ENCODE measurements around the gene KCNJ2. TPM values are rescaled to one million over a fixed set of nuclear protein-coding genes. Genes with fewer than 3 reads are reported as not detected.

KCNJ2 gene
- total and polyA plus RNA-seq, 10 of the 15 experiments (the other 5 are each of a cell fraction or from before 2014, with no cell fraction given), result 1.6 to 10.1 (median 3.2) TPM

DNA sequence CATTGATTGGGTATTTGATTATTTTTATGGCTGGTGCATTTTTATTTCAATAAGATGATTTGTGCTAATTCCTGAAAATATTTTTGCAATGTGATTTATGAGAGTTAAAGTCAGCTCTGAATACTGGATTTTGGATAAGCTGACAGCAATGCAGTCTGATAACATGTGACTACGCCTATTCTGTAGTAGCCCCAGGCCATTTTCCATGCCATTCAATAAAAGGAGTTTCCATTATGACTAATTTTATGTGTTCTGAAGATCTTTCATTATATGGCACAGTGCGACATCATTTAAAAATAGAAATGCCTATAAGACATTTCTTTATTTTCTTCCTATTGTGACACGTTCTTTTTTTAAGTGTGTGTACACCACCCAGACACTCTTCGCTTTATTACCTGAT, 46.3 kb downstream of the KCNJ2 start:
- SMC1A ChIA-PET (ENCODE audit: uncharacterized antibody, unreplicated experiment), result interaction anchor here (0.7 to 3.0 kb wide), 4 partner anchors 13 to 561 kb away, joined by 3 to 11 read pairs (median 4); no protein-coding TSS in a partner anchor
- no TSS peak for BruUV-seq (replicated peaks)
- intact Hi-C loops (cut with micrococcal nuclease; ENCODE audit: unreplicated experiment), result no loop called here

More for the DNA sequence above, 46.3 kb downstream of the KCNJ2 start:
- H3K4me3 ChIP-seq, result no peak overlapping the region
- no peak overlapping the region for H3K4me2 ChIP-seq (ENCODE audit: control insufficient read depth, insufficient read depth)
- ChIA-PET CTCF (interaction anchor here (0.8 to 1.0 kb wide), 2 partner anchors 9 to 615 kb away, joined by 3 read pairs; no protein-coding TSS in a partner anchor), RAD21 (ENCODE audit: unreplicated experiment) (interaction anchor here (1.9 kb wide), 1 partner anchor 84 kb away, joined by 7 read pairs; no protein-coding TSS in a partner anchor), POLR2A (interaction anchor here (0.6 kb wide), 1 partner anchor 8 kb away, joined by 3 read pairs; no protein-coding TSS in a partner anchor)
- H2AFZ ChIP-seq (ENCODE audit: control insufficient read depth, low read depth, low read length), result no peak overlapping the region
- TF ChIP-seq ELK1 (IDR thresholded peaks at IDR 0.05; ENCODE audit: low read depth, low read length) (no peak), ETV6 (conservative IDR thresholded peaks at IDR 0.05 in 1 of 2, IDR thresholded peaks at IDR 0.05 in 1 of 2; ENCODE audit: borderline replicate concordance in 1 of 2, low read depth in 1 of 2) (no peak), BACH1 (IDR thresholded peaks at IDR 0.05; ENCODE audit: borderline replicate concordance) (no peak), HCFC1 (IDR thresholded peaks at IDR 0.05; ENCODE audit: low read length) (no peak), GATAD2B (conservative IDR thresholded peaks at IDR 0.05; ENCODE audit: low read depth) (no peak), PKNOX1 (IDR thresholded peaks at IDR 0.05) (no peak), RAD21 (IDR thresholded peaks at IDR 0.05; ENCODE audit: insufficient read depth, low read depth, low read length) (no peak), TCF7 (IDR thresholded peaks at IDR 0.05; ENCODE audit: borderline replicate concordance) (no peak), YBX1 (IDR thresholded peaks at IDR 0.05) (no peak)
- no peak for DNase-seq (ENCODE audit: low read depth, low spot score)
- no peak for ATAC-seq
- no peak overlapping the region for H3K9ac ChIP-seq (ENCODE audit: control insufficient read depth, insufficient read depth, low read length)
- no peak overlapping the region for H3K27ac ChIP-seq (ENCODE audit: control insufficient read depth, insufficient read depth)
- 47% methylated on average over 4 of the region's 4 CpGs for whole genome bisulfite sequencing (ENCODE audit: insufficient coverage, insufficient replicate concordance, low lambda C conversion rate, missing lambda C conversion rate)
- no peak for FAIRE-seq
- no peaks in the 10 kb centered on the region for H3K9me3 ChIP-seq (replicated peaks; ENCODE audit: control insufficient read depth, insufficient read depth, low read length)
- in situ Hi-C loops (cut with MboI), result no loop called here
- no peaks in the 10 kb centered on the region for H3K36me3 ChIP-seq (ENCODE audit: control insufficient read depth in 2 of 2, insufficient read depth in 2 of 2, low read length in 1 of 2)
- H4K20me1 ChIP-seq (ENCODE audit: control insufficient read depth, insufficient read depth), result no peaks in the 10 kb centered on the region
- no peaks in the 10 kb centered on the region for H3K4me1 ChIP-seq (ENCODE audit: control insufficient read depth, insufficient read depth, low read length)
- no peaks in the 10 kb centered on the region for H3K79me2 ChIP-seq (ENCODE audit: control insufficient read depth, insufficient read depth, low read length)
- H3K27me3 ChIP-seq (replicated peaks in 1 of 2; ENCODE audit: control insufficient read depth in 2 of 2, insufficient read depth in 2 of 2, low read length in 1 of 2), result no peaks in the 10 kb centered on the region
